Measurements from ENCODE around the gene STRIP2.

STRIP2 gene

DNA sequence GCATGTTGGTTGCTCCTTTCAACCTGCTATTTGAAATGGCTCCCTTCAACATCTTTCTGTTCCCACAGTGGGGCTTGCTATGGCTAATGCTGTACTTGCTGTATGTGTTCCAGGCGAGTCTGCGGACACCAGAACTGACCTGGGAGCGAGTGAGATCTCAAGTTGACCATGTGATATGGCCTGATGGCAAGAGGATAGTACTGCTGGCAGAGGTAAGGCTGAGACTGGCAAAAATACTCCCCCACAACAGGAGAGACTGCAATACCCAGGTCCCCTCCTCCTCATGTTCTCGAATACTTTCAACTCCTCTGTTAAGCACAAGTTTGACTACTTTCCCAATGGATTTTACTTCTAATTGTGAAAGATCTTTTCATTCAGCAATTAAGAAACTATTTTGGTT is 11.5 kb upstream of the STRIP2 start:
- DNase-seq (ENCODE audit: insufficient read length, low spot score) = no peak
- no peak for TF ChIP-seq CTCF (IDR thresholded peaks at IDR 0.05; ENCODE audit: insufficient read depth, missing control alignments)
- no peak for FAIRE-seq

GRCh38 chr7:129423700-129424410 is 10.4 kb upstream of the STRIP2 start:
- DNase-seq (ENCODE audit: insufficient read length, low spot score) (no peak), FAIRE-seq (no peak)
- no peak for TF ChIP-seq CTCF (IDR thresholded peaks at IDR 0.05; ENCODE audit: insufficient read depth, missing control alignments)

DNA sequence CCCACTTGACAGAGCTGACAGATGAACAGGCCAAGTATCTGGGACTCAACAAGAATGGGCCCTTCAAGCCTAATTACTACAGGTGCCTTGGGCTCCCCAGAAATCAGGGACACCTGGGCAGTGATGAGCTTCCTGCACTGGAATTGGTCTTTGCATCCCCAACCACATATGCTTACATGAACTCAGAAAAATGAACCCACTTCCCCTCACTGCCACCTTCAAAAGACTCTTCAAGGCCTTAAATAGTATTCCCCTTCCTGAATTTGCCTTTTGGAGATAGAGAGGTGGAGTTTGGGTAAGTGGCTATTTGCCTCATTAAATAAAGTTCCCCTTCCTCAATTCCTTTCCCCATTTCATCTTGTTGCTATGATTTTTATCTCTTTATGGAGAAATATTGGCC is 7.8 kb upstream of the STRIP2 start:
- DNase-seq (ENCODE audit: insufficient read length, low spot score) (no peak), FAIRE-seq (no peak)
- no peak for TF ChIP-seq CTCF (IDR thresholded peaks at IDR 0.05; ENCODE audit: insufficient read depth, missing control alignments)

DNA sequence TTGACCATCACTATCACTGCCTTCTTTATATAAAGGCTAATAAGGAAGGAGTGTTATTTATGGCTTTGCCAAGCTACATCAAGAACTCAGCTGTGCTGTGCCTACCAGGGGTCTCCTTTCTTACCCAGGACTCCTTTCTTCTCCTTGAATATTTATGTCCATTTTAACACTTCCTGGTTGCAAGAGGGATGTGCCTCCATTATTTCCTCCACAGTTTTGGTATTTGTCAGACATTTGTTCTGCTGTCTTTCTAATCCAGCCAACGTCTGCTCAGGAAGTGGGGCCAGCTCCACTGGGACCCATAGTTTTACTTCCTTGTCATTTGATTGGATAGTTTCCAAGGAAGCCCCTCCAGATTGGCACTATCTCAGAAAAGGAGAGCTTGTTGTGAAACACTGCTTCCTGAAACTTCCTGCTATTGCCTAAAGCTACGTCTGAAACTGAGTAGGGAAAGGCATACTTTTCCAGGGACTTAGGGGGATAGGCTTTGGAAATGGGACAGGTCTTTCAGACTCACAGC is 6.6 kb upstream of the STRIP2 start:
- DNase-seq (ENCODE audit: insufficient read length, low spot score) = no peak
- FAIRE-seq = no peak
- TF ChIP-seq CTCF (IDR thresholded peaks at IDR 0.05; ENCODE audit: insufficient read depth, missing control alignments) = no peak

DNA sequence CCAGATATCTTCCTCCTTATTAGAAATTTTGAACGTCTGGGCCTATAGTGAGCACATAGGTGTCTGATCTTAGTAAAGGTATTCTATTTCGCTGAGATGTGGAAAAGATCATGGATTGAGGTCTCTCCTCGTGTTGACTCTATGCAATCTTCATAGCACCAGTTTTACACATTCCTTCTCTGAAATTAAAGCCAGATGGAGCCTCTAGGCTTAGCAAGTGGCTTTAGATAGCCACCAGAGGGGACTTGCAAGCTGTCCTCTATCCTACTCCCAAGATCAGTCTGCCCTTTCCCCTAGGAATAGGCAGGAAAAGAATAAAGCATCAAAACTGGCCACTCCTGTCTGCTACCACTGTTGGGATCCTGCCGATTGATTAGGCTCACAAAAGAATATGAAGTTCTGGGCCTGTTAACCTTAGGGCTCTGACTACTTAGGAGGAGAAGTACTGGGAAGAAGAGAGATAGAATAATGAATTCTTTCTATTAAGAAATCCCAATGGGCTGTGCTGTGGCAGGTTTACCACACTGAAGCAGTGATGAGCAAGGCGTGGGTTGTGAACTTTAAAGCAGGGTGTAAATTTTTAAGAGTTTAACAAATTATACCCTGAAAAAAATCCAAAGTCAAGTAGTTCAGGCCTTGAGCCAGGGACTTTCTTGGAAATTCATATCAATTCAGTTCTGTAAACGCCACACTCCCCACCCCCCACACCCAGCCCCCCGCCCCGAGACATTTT is 2.2 kb upstream of the STRIP2 start:
- DNase-seq (ENCODE audit: insufficient read length, low spot score) = no peak
- TF ChIP-seq CTCF (IDR thresholded peaks at IDR 0.05; ENCODE audit: insufficient read depth, missing control alignments) = no peak
- no peak for FAIRE-seq

DNA sequence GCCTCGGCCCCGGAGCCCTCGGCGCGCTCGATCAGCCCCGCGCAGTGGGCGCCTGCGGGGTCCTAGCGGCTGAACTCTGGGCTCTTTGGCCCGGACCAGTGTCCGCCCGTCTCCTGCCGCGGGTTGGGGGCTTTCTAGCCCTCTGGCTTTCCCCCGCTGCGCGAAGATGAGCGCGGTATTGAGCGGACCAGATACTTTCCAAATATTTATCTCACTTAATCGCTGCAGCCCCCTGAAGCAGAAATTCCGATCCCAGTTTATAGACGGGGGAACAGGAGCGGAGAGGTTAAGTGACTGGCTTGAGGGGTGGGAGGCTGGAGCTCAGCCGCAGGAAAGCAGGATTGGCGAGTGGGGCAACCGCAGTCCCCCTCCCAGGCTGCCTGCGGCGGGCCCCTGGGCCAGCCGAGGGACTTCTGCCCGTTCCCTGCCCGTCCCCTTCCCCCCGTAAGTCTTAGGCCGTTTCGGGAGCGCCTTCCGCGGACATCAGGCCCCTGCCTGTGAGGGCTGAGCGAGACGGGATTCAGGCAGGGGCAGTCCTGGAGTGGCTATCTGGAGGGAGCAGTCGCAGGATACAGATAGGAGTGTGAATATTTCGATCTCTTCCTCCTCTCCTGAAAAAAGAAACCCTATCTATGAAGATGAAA is 565 bp downstream of the STRIP2 start:
- DNase-seq (ENCODE audit: insufficient read length, low spot score) (no peak), FAIRE-seq (no peak)
- TF ChIP-seq CTCF (IDR thresholded peaks at IDR 0.05; ENCODE audit: insufficient read depth, missing control alignments) = no peak
